Astrocyte (in vitro differentiated cells and primary cell): ENCODE results near the gene VPS13A.

Experiments
- CTCF ChIP-seq: IDR thresholded peaks from 2 replicates; pipeline ENCODE4 v1.5.1; 2011; ENCODE audit warnings: low read depth, mild to moderate bottlenecking, inconsistent platforms, low read length, moderate library complexity; ENCODE audit not compliant: insufficient read depth
- EZH2 ChIP-seq: IDR thresholded peaks from 2 replicates; pipeline ENCODE4 v1.6.1; 2012; ENCODE audit warnings: mild to moderate bottlenecking, low read length, inconsistent platforms; ENCODE audit not compliant: insufficient read depth

GRCh38 chr9:77424993-77425392 lies 247.7 kb downstream of the VPS13A start:
- no peak for TF ChIP-seq CTCF
- TF ChIP-seq EZH2, result no peak
